Measurements from ENCODE around the gene HSDL1. TPM values are rescaled to one million over a fixed set of nuclear protein-coding genes. Genes with fewer than 3 reads are reported as not detected.

HSDL1 gene
- total RNA-seq, 1 donor from 2014 or later = 68.2 TPM

DNA sequence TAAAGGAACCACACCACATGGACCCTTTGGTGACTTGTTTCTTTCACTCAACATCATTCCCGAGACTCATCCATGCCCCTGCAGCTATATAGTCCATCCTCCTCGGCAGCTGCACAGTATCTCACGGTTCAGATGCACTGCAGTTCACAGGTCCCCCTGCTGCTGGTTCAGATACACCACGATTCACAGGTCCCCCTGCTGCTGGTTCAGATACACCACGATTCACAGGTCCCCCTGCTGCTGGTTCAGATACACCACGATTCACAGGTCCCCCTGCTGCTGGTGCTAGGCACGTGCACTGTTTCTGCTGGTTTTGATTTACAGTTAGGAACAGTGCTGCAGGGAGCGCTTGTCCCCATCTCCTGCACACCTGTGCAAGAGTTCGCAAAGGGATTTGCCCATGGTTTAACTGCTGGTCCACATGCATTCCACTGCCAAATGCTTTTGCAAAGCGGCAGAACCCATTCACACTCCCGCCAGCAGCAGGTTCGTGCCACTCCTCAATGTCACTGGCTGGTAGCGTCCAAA is 3.8 kb downstream of the HSDL1 start:
- peaks cover 62% of the 10 kb centered on the region for H3K4me1 Mint-ChIP-seq
- H3K27me3 Mint-ChIP-seq (ENCODE audit: low read depth) = peaks cover 4% of the 10 kb centered on the region
- TF ChIP-seq, protein P1, sequence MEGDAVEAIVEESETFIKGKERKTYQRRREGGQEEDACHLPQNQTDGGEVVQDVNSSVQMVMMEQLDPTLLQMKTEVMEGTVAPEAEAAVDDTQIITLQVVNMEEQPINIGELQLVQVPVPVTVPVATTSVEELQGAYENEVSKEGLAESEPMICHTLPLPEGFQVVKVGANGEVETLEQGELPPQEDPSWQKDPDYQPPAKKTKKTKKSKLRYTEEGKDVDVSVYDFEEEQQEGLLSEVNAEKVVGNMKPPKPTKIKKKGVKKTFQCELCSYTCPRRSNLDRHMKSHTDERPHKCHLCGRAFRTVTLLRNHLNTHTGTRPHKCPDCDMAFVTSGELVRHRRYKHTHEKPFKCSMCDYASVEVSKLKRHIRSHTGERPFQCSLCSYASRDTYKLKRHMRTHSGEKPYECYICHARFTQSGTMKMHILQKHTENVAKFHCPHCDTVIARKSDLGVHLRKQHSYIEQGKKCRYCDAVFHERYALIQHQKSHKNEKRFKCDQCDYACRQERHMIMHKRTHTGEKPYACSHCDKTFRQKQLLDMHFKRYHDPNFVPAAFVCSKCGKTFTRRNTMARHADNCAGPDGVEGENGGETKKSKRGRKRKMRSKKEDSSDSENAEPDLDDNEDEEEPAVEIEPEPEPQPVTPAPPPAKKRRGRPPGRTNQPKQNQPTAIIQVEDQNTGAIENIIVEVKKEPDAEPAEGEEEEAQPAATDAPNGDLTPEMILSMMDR (conservative IDR thresholded peaks at IDR 0.05) = peak; percentile 28
- peak overlapping the region; percentile 82 for H3K4me3 Mint-ChIP-seq
- DNase-seq (ENCODE audit: low read depth, low spot score) = no peak
- no peak overlapping the region for H3K27ac Mint-ChIP-seq (ENCODE audit: unreplicated experiment)
- H3K9me3 Mint-ChIP-seq = no peaks in the 10 kb centered on the region
- H3K36me3 Mint-ChIP-seq (ENCODE audit: low read depth) = peaks cover 4% of the 10 kb centered on the region

DNA sequence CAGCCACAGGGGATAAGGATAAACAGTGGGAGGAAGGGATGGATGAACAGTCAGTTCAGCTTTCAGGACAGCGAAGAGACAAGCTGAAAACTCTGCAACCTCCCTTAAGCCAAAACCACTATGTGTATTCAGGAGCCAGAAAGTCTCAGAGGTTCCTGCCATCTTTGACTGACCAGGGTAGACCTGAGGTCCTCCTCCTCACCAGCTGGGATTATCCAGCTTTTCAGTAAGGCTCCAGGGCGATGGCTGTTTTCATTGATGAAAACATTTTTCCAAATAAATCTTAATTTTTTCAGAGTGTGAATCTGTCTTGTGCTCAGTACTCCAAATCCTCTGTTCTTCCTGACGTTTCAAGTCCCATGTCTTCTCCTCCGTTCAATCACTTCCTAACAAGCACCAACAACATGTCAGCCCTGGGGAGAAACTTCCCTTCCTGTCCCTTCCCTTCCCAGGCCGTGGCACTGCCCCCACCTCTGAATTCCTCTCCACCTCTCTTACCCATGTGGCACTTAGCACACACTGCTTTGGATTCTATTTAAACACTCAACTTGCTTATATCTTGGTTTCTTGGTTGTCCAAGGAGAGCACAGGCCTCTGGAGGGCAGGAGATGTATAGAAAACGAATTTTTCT is 5.2 kb downstream of the HSDL1 start:
- H3K27ac Mint-ChIP-seq (ENCODE audit: unreplicated experiment) = peak overlapping the region; percentile 76
- H3K4me3 Mint-ChIP-seq = peak overlapping the region; percentile 63
- H3K4me1 Mint-ChIP-seq = peaks cover 65% of the 10 kb centered on the region

DNA sequence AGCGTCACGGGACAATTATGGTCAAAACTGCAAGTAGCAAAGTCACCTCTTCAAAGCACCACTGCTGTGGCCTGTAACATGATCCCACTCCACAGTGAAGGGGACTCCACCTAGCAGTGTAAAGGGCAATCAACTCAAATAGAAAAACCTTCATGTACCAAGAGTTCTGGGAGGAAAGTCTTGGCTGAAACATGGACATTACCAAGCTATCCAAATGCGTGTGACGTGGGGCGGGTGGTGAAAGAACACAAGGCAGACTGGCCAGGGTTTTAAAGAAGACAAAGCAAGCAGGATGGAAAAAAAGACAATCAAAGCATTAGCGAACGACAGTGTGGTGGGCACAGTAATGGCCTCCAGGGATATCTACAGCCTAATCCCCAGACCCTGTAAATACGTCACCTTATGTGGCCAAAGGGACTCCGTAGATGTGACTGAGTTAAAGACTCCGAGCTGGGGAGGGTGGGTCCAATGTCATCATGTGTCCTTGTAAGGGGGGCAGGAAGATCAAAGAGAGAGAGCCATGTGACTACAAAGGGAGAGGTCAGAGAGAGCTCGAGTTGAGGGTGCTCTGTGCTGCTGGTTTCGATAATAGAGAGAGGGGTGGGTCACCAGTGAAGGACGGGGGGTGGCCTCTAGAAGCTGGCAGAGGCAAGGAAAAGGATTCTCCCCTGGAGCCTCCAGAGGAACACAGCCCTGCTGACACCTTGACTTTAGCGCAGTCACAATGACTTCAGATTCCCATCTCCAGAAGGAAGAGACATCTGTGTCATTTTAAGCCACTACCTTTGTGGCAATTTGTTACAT is 6.0 kb downstream of the HSDL1 start:
- Mint-ChIP-seq H3K4me1 (peaks cover 61% of the 10 kb centered on the region), H3K4me3 (peak overlapping the region; percentile 63), H3K27me3 (ENCODE audit: low read depth) (no peaks in the 10 kb centered on the region), H3K36me3 (ENCODE audit: low read depth) (peaks cover 4% of the 10 kb centered on the region), H3K9me3 (no peaks in the 10 kb centered on the region), H3K27ac (ENCODE audit: unreplicated experiment) (peak overlapping the region; percentile 76)
- DNase-seq (ENCODE audit: low read depth, low spot score) = no peak
- TF ChIP-seq, protein P1 (conservative IDR thresholded peaks at IDR 0.05) = no peak

More for the DNA sequence above, 5.2 kb downstream of the HSDL1 start:
- H3K27me3 Mint-ChIP-seq (ENCODE audit: low read depth) = no peaks in the 10 kb centered on the region
- DNase-seq (ENCODE audit: low read depth, low spot score) = no peak
- TF ChIP-seq, protein P1 (conservative IDR thresholded peaks at IDR 0.05) = no peak
- no peaks in the 10 kb centered on the region for H3K9me3 Mint-ChIP-seq
- H3K36me3 Mint-ChIP-seq (ENCODE audit: low read depth) = peaks cover 4% of the 10 kb centered on the region

DNA sequence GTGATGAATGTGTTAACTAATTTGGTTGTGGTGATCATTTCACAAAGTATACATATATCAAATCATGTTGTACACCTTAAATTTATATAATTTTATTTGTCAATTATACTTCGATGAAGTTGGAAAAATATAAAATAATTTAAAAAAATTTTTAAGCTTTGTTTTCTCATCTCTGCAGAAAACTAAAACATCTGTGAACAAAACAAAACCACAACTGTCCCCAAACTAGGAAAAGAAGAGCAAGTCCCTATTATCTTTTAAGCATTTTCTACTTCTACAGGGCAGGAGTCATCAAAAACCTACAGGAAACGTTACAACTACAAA is 6.5 kb downstream of the HSDL1 start:
- H3K4me1 Mint-ChIP-seq = peaks cover 59% of the 10 kb centered on the region
- TF ChIP-seq, protein P1 (conservative IDR thresholded peaks at IDR 0.05) = no peak
- no peak overlapping the region for H3K27ac Mint-ChIP-seq (ENCODE audit: unreplicated experiment)
- no peaks in the 10 kb centered on the region for H3K27me3 Mint-ChIP-seq (ENCODE audit: low read depth)
- peaks cover 4% of the 10 kb centered on the region for H3K36me3 Mint-ChIP-seq (ENCODE audit: low read depth)
- DNase-seq (ENCODE audit: low read depth, low spot score) = no peak
- H3K4me3 Mint-ChIP-seq = no peak overlapping the region
- no peaks in the 10 kb centered on the region for H3K9me3 Mint-ChIP-seq

DNA sequence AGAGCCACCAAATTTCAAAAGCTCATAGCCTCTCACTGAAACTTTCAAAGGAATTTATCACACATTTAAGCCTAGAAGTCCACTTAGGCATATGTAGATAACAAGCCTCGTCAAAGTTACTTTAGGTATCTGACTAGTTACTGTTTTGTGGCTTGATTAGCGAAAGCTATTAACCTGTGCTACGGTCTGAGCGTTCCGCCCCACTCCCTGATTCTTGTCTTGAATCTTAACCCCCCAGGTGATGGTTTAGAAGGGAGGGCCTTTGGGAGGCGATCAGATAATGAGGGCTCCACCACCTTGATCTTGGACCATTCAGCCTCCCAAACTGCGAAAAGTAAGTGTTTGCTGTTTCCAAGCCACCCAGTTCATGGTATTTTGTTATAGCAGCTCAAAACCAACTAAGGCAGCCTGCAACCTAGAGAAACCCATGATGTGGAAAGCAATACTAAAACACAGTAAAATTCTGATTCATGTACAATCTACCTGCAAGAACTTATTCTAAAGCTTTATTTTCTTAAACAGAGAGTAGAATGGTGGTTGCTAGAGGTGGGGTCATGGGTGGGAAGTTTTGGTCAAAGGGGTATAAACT is 7.1 kb downstream of the HSDL1 start:
- TF ChIP-seq, protein P1 (conservative IDR thresholded peaks at IDR 0.05) = no peak
- H3K27me3 Mint-ChIP-seq (ENCODE audit: low read depth) = no peaks in the 10 kb centered on the region
- no peak overlapping the region for H3K4me3 Mint-ChIP-seq
- peaks cover 54% of the 10 kb centered on the region for H3K4me1 Mint-ChIP-seq
- no peak for DNase-seq (ENCODE audit: low read depth, low spot score)
- H3K9me3 Mint-ChIP-seq = no peaks in the 10 kb centered on the region
- H3K27ac Mint-ChIP-seq (ENCODE audit: unreplicated experiment) = no peak overlapping the region
- H3K36me3 Mint-ChIP-seq (ENCODE audit: low read depth) = peaks cover under 1% of the 10 kb centered on the region
